HG02885 (cell line): ENCODE data around the gene AFAP1.

Experiments used
- ATAC-seq: cut with Tn5 transposase; IDR thresholded peaks from one replicate; pipeline ENCODE4 v1.9.1; 2021; ENCODE audit warnings: mild to moderate bottlenecking; ENCODE audit not compliant: unreplicated experiment, poor library complexity

AFAP1 gene

DNA sequence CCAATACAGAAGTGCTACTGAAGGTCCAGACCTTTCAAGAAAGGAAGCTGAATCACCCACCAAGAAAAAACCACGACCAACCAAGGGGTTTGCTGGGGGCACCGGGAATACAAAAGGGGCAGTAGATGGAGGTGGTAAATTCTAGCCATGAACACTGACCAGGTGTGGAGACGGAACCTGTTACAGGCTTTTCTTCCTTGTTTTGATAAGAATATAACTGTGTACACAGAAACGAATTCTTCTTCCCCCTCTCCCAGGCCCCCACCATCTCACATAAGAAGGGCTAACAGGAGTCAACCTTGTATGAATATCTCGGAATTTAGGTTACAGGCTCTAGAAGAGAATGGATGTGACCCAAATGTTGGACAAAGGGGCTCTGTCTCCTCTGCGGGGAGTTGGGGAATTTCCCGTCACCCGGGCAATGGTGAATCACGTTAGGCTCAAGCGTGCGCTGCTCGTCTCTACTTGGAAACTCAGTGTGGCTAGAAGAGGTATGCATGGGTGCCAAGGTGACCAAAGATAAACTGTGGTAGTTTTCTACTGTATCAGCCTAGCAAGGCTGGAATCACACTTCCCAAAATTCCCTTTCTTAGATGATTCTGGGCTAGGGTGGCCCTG lies 87.0 kb downstream of the AFAP1 start:
- no peak for ATAC-seq

DNA sequence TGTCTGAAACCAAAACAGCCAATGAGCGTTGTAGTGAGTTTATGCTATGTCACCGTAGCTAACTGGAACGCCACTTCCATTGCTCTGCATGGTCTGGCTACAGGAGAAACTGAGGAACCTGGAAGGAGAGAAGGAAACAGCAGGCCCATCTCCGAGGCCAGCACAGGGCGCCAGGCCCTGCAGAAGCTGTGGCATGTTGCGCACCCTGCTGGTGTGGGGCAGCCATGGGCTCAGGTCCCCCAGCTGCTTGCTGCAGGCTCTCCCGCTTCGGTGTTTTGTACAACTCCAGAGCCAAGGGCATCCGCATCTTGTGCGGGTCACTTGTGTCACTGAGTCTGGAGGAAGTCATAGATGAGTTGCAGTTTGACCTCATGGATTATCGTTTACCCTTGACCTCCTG lies 89.2 kb downstream of the AFAP1 start:
- ATAC-seq: no peak

DNA sequence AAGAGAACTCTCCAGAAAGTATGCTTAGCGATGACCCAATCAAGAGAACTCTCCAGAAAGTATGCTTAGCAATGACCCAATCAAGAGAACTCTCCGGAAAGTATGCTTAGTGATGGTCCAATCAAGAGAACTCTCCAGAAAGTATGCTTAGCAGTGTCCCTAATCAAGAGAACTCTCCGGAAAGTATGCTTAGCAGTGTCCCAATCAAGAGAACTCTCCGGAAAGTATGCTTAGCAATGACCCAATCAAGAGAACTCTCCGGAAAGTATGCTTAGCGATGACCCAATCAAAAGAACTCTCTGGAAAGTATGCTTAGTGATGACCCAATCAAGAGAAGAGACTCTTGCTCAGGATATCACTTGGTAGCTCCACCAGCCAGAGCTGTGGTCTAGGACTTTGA lies 92.5 kb downstream of the AFAP1 start:
- no peak for ATAC-seq

DNA sequence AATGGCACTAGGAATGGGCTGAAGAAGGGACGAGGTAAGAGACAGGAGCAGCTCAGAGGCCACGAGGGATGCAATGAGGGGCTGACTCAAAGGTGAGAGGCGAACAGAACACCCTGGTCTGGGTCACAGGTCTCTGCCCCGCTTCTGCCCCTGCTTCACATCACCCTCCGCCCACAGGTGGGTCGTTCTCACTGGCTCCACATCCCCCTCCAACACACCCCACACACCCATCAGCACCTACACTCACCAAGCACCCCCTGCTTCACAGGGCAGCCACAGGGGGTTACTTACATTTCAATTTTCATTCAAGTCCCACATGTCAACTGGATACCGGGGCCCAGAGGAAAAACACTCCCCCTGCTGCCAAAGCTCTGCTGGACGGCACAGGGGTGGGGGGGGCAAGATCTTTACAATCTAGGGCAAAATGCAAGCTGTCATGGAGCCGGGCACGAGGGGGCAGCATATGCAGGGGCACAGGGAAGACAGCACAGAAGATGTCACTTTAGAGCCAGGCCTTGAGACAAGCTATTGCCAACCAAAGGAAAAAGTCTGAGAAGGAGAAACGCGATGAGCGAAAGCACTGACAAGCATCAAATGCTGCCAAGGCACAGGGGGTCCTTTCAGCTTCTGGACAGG lies 94.0 kb downstream of the AFAP1 start:
- no peak for ATAC-seq

DNA sequence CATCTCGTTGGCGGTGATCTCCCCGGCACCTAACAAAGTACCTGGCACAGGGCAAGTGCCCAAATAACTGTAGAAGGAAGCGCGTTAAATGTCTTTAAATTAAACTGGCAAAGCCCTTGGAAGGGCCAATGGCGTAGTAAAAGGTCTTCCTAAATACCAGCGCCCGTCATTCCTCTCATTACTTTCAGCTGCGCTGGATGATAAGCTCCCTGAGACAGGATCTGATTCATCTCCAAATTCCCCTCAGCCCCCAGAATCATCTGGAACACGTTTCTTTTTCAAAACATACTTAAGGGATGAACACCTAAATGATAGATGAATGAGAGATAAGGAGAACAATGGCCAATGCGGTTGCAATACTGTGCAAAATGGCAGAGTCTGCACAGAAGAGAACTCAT lies 95.1 kb downstream of the AFAP1 start:
- no peak for ATAC-seq

DNA sequence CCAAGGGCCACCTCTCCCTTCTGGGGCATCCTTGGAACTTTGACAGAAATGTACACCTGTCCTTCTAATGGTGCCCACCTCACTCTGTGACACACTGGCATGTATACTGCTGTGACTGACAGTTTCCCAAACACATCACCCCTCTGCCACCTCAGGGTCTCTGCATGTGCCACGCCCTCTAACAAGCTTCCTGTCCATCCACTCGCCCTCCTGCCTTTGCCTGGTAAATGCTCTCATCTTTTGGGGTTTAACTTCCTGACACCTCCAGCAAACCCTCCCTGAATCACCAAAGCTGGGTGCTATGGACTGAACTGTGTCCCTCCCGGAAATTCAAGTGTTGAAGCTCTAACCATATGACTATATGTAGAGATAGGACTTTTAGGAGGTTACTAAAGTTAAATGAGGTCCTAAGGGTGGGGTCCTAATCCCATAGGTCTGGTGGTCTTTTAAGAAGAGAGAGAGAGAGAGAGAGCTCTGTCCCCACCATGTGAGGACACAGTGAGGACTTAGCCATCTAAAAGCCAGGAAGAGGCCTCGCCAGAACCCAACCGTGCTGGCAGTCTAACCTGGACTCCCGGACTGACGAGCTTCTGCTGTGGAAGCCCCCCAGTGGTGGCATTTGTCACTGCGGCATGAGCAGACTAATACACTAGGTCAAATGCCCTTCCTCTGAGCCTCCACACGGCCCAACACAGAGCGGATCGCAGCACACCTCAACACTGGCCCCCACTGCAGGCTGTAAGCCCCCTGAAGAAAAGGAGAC lies 95.6 kb downstream of the AFAP1 start:
- peak; percentile 83 for ATAC-seq

DNA sequence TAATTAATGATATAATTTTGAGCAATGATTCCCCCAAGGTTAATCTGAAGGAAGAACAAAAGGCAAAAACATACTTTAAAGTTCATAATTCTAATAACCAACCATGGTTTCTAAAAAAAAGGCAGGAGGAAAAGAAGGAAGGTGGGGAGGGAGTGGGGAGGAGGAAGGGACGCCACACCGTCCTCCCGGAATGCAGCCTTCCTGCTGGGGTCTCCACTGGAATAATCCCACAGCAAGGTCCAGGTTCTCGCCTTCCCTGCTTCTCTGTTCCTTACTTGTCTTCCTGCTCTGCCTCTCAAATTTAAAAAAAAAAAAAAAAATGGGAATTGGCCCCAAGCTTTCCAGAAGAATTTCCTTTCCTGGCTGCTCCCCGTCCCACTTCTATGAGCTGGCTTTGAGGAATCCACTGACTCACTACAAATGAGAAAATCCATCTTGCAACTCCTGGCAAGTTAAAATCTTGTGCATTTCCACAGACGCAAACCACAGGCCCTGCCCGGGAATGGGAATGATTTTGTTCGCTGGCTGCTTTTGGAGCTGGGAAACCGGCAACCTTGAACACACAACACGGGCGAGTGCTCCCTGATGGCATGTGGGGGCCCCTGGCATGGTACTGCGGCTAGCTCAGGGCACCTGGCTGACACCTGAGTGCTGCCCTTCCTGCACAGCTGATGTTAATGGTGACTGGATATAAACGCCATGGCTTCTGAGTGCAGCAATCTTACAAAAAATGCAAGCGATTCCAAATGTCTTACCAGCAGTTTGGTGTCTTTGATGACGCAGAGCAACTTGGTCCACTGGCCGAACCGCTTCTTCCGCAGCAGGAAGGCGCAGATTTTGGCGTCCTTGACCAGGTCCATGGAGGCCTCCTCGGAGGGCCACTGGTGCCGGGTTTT lies 97.0 kb downstream of the AFAP1 start:
- ATAC-seq: no peak

DNA sequence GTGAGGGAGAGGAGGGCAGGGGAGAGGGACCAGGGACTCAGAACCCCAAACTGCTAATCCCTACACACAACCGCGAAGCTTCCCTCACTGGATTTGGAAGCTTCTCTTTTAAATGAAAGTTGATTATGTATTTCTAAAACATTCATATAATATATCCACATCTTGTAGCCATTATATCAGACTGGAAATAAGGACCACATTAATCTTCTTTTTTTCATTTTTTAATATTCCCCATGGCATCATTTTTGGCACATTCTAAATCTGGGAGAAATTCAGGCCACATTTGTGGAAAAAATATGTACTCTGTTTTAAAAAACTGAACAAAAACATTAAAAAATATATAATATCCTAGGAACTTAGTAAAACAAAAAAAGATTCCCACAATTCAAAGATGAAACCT lies 97.8 kb downstream of the AFAP1 start:
- ATAC-seq: no peak

DNA sequence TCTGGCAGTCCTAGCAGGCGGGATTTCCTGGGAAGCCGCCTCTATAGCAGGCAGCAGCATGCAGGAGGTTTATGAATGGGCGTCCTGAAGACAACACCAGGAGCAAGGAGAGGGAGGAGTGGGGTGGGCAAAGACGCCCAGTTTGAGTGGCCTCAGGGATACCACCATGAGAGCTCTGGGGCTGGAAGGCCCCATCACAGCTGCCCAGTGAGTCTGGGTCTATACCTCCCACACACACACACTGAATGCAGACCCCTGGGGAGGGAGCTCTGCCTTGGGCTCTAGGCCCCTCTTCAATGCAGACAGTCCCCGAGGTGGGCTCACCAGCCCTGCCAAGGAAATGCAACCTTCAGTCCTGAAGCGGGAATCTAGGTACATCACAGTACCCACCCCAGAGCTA lies 98.6 kb downstream of the AFAP1 start:
- no peak for ATAC-seq

DNA sequence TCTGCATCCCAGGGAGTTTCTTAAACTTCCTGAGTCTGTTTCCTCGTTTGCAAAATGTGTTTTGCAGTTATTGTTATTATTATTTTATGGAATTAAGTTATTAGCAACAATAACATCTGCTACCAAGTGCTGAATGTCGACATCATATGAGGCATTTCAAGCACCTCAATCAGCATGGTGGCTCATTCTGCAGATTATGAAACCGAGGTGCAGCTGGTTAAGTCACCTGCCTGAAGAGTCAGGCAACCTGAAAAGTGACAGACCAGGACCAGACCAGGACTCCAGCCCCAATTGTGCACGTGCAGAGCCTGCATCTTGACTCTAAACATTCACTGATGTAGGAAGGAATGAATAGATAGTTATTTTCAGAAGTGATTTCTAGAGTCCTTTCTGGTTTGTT lies 99.8 kb downstream of the AFAP1 start:
- ATAC-seq: no peak

DNA sequence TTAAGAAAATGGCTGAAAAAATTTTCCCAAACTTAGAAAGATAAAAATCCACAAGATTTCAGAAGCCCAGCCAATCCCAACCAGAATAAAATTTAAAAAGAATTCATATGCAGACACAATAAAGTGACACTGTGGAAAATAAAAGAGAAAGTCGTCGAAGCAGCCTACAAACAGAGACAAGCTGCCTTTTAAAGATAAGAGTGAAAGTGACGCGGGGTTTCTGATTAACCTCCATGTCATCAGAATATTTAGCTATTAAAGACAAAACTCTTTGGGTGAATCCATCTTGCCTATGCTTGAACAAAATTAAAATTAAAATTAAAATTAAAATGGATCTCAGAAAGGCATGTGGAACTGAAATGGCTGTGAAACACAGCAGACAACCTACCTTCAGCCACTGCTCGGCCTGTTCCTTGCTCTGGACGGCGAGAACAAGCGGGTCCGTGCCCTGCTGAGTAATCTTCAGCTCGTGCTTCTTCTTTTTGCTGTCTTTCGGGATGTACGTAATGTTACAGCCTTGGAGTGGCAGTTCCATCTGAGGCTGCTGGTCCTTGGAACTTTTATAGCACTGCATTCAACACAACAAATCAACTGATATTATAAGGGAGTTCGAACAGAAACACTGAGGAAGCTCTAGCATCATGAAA lies 101.4 kb downstream of the AFAP1 start:
- ATAC-seq: no peak

DNA sequence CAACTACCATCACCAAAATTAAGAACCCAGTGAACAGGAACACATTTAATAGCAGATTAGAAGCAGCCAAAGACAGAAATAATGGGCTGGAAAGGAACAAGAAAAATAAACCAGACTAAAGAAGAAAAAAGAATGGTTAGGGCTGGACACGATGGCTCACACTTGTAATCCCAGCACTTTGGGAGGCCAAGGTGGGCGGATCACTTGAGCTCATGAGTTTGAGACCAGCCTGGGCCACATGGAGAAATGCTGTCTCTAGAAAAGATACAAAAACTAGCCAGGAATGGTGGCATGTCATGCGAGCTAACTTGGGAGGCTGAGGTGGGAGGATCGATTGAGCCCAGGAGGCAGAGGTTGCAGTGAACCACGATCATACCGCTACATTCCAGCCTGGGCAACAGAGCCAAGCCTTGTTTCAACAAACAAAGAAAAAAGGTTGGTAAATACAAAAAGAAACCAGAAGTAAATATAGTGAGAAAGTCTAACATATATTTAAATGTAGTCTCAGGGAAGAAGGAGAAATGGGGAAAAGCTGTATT lies 102.0 kb downstream of the AFAP1 start:
- no peak for ATAC-seq

DNA sequence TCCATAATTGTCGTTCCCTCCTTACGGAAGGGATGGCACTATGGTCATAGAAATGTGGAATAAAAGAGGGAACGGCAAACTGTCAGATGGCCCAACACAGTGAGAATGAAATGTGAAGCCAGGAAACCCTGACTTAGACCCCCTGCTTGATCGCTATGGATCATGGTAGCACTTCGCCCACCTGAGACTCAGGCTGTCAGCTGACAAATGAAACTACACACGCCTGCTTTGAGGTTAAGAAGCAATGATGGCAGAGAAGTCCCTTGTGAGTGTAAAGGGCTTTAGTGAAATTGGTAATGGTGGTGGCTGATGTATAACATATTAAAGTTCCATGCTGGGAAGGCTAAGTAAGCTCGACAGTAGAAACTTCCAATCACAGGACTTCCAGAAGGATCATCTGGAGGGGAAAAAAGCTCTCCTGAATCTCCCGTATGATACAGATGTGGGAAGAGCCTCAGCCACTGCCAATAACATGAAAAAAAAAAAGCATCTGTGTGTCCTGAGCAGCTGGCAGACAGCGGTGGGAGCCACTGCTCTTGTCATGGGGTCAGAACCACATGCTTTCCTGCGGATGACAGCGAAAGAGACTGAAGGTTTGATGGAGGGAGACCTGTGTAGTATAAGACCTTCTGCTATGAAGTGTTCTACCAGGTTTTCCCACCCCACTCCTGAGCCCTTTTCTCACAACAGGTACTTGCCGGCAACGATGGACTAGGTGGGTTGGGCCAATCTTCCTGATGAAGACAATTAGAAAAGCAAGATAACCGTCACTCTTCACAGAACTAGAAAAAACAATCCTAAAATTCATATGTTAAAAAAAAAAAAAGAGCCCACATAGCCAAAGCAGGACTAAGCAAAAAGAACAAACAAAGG lies 107.6 kb downstream of the AFAP1 start:
- ATAC-seq: no peak

DNA sequence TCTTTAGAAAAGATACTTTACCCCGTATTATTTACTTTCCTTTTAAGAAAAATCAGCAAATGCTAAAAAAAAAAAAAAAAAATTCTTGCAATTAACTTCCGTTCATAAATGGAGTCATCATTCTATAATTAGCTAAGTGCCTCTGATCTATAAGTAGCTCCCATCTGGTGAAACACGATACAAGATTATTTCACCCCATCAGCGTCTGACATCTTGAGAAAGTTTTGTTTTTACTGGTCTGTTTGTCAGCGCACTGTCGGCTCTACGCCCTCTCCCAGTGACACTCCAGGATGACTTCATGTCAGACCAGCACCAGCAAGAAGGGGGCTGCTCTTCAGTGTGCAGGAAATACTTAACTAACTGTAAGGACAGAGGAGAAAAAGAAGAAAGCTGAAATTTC lies 108.3 kb downstream of the AFAP1 start:
- ATAC-seq: peak; percentile 85

DNA sequence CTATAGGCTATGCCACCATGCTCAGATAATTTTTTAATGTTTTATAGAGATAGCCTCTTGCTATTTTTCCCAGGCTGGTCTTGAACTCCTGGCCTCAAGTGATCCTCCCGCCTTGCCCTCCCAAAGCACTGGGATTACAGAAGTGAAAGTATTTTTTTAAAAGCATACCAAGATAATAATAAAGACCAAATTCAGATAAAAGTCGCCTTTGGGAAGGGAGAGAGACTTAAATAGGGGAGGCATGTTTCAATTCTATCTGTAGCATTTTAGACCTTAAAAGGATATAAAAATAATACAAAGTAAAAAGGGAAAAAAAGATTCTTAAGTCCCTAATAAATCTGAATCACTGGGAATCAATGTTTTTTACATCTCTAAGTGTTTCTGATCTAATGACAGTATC lies 108.9 kb downstream of the AFAP1 start:
- no peak for ATAC-seq

DNA sequence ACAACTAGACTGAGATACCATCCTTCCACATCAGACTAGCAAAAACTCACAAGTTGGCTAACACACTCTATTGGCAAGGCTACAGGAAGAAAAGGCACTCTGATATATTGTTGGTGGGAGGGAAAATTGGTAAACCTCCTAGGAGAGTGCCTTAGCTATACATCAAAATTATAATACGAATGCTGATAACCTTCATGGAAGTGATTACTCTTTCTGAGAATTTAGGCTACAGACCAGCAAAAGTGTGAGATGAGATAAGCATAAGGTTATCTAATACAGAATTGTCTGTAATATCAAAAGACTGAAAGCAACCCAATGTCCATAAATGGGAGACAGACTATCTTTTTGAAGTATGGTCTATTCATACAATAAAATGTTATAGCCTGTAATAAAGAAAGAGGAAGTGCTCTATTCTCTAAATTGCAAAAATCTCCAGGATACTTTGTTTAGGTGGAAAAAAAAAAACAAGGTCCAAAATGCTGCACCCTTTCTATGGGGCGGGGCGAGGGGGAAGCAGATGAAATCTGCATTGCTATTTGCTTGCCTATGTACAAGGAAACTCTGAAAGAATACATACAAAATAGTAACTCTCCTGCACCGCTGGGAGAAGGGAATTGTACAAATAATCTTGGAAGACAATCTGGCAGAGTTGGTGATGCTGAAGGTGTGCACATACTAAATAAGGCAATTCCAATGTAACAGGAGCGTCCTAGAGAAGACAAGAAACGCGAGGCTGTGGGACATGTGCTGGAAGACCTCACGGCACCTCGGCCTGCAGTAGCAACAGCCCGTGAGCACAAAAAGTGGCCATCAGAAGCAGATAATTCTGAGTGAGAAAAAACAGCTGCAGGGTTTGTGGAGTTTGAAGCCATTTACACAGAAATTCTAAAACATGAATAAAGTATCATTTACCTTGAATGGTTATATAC lies 109.7 kb downstream of the AFAP1 start:
- no peak for ATAC-seq

DNA sequence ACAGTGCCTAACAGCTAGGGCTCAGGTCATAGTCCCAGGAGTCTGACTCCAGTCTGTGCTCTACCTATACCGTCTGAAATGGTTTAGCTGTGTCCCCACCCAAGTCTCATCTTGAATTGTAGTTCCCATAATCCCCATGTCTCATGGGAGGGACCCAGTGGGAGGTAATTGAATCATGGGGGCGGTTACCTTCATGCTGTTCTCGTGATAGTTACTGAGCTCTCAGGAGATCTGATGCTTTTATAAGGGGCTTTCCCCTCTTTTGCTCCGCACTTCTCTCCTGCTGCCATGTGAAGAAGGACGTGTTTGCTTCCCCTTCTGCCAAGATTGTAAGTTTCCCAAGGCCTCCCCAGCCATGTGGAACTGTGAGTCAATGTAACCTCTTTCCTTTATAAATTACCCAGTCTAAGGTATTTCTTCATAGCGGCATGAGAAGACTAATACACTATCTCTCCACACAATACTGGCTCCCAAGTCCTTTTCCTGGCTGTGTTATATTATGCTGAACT lies 110.8 kb downstream of the AFAP1 start:
- ATAC-seq: no peak
